Measurements from ENCODE around the gene INCA1. TPM values are rescaled to one million over a fixed set of nuclear protein-coding genes. Genes with fewer than 3 reads are reported as not detected.
A peak's percentile ranks its signal among the peaks of the same experiment; 100 is the strongest.

Gene INCA1
- total and polyA plus RNA-seq, 2 of the 13 experiments (the other 11 are each of a cell fraction or from before 2014, with no cell fraction given): 0.93 to 2.6 TPM

DNA sequence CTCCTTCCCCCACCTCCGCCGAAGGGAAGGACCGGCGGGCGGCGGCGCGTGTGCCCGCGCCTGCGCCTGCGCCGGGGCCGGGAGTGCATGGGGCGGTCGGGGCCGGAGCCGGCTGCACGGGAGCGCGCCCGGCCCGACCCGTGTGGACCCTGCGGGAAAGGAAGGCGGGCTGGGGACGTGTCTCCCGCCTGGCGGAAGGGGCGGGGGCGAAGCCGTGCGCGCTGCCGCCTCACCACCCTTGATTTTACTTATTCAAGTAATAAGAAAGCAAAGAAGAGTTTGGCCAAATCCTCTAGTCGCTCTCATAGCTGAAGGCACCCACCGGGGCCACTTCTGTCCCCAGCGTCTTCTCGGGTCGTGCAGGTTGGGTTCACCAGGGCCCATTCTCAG, 48.4 kb downstream of the INCA1 start (continued):
- TF ChIP-seq, protein P1, sequence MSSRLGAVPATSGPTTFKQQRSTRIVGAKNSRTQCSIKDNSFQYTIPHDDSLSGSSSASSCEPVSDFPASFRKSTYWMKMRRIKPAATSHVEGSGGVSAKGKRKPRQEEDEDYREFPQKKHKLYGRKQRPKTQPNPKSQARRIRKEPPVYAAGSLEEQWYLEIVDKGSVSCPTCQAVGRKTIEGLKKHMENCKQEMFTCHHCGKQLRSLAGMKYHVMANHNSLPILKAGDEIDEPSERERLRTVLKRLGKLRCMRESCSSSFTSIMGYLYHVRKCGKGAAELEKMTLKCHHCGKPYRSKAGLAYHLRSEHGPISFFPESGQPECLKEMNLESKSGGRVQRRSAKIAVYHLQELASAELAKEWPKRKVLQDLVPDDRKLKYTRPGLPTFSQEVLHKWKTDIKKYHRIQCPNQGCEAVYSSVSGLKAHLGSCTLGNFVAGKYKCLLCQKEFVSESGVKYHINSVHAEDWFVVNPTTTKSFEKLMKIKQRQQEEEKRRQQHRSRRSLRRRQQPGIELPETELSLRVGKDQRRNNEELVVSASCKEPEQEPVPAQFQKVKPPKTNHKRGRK (CRISPR knock-in tag; IDR thresholded peaks at IDR 0.05): no peak
- TF ChIP-seq ONECUT2 (CRISPR knock-in tag; IDR thresholded peaks at IDR 0.05) (no peak), ZNF850 (CRISPR knock-in tag; conservative IDR thresholded peaks at IDR 0.05) (no peak), SUZ12 (IDR thresholded peaks at IDR 0.05; ENCODE audit: low read depth, low read length) (no peak), PHF20 (CRISPR knock-in tag; IDR thresholded peaks at IDR 0.05) (no peak), ZNF598 (CRISPR knock-in tag; IDR thresholded peaks at IDR 0.05; ENCODE audit: borderline replicate concordance) (no peak), IKZF1 (IDR thresholded peaks at IDR 0.05) (no peak), ZMAT5 (CRISPR knock-in tag; IDR thresholded peaks at IDR 0.05; ENCODE audit: borderline replicate concordance, low read depth) (no peak), KAT8 (CRISPR knock-in tag; IDR thresholded peaks at IDR 0.05) (no peak), ZKSCAN5 (CRISPR knock-in tag; IDR thresholded peaks at IDR 0.05) (no peak), BATF2 (CRISPR knock-in tag; IDR thresholded peaks at IDR 0.05) (no peak), TFDP2 (CRISPR knock-in tag; IDR thresholded peaks at IDR 0.05) (0 out of 2 replicates have a peak, but pooled peaks have one; percentile 48), ERF (CRISPR knock-in tag; IDR thresholded peaks at IDR 0.05) (no peak), ZNF768 (CRISPR knock-in tag; IDR thresholded peaks at IDR 0.05) (no peak), SSRP1 (CRISPR knock-in tag; IDR thresholded peaks at IDR 0.05) (0 out of 2 replicates have a peak, but pooled peaks have one; percentile 32), ZNF263 (CRISPR knock-in tag; IDR thresholded peaks at IDR 0.05) (no peak), POGZ (CRISPR knock-in tag; IDR thresholded peaks at IDR 0.05) (no peak), FOXA3 (CRISPR knock-in tag; IDR thresholded peaks at IDR 0.05) (no peak)
- TF ChIP-seq, protein P2, sequence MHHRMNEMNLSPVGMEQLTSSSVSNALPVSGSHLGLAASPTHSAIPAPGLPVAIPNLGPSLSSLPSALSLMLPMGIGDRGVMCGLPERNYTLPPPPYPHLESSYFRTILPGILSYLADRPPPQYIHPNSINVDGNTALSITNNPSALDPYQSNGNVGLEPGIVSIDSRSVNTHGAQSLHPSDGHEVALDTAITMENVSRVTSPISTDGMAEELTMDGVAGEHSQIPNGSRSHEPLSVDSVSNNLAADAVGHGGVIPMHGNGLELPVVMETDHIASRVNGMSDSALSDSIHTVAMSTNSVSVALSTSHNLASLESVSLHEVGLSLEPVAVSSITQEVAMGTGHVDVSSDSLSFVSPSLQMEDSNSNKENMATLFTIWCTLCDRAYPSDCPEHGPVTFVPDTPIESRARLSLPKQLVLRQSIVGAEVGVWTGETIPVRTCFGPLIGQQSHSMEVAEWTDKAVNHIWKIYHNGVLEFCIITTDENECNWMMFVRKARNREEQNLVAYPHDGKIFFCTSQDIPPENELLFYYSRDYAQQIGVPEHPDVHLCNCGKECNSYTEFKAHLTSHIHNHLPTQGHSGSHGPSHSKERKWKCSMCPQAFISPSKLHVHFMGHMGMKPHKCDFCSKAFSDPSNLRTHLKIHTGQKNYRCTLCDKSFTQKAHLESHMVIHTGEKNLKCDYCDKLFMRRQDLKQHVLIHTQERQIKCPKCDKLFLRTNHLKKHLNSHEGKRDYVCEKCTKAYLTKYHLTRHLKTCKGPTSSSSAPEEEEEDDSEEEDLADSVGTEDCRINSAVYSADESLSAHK (CRISPR knock-in tag; IDR thresholded peaks at IDR 0.05; ENCODE audit: borderline replicate concordance): no peak
- TF ChIP-seq, protein P3, sequence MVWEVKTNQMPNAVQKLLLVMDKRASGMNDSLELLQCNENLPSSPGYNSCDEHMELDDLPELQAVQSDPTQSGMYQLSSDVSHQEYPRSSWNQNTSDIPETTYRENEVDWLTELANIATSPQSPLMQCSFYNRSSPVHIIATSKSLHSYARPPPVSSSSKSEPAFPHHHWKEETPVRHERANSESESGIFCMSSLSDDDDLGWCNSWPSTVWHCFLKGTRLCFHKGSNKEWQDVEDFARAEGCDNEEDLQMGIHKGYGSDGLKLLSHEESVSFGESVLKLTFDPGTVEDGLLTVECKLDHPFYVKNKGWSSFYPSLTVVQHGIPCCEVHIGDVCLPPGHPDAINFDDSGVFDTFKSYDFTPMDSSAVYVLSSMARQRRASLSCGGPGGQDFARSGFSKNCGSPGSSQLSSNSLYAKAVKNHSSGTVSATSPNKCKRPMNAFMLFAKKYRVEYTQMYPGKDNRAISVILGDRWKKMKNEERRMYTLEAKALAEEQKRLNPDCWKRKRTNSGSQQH (CRISPR knock-in tag; IDR thresholded peaks at IDR 0.05; ENCODE audit: low read depth): peak; percentile 53; the same call in 1 of the 2 replicates
- TF ChIP-seq, protein P4, sequence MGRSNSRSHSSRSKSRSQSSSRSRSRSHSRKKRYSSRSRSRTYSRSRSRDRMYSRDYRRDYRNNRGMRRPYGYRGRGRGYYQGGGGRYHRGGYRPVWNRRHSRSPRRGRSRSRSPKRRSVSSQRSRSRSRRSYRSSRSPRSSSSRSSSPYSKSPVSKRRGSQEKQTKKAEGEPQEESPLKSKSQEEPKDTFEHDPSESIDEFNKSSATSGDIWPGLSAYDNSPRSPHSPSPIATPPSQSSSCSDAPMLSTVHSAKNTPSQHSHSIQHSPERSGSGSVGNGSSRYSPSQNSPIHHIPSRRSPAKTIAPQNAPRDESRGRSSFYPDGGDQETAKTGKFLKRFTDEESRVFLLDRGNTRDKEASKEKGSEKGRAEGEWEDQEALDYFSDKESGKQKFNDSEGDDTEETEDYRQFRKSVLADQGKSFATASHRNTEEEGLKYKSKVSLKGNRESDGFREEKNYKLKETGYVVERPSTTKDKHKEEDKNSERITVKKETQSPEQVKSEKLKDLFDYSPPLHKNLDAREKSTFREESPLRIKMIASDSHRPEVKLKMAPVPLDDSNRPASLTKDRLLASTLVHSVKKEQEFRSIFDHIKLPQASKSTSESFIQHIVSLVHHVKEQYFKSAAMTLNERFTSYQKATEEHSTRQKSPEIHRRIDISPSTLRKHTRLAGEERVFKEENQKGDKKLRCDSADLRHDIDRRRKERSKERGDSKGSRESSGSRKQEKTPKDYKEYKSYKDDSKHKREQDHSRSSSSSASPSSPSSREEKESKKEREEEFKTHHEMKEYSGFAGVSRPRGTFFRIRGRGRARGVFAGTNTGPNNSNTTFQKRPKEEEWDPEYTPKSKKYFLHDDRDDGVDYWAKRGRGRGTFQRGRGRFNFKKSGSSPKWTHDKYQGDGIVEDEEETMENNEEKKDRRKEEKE (IDR thresholded peaks at IDR 0.05): no peak

Data from HepG2 (cell line).